SW 1271 (cell line): Measurements from ENCODE around the gene ATP2A2.

Experiments
- DNase-seq, 2 experiments: peaks; one replicate each; lab custom pipeline; 2025; lab: John Stamatoyannopoulos, UW

The ATP2A2 gene

GRCh38 chr12:110343736-110344555 lies 62.9 kb downstream of the ATP2A2 start:
- no peak for DNase-seq

DNA sequence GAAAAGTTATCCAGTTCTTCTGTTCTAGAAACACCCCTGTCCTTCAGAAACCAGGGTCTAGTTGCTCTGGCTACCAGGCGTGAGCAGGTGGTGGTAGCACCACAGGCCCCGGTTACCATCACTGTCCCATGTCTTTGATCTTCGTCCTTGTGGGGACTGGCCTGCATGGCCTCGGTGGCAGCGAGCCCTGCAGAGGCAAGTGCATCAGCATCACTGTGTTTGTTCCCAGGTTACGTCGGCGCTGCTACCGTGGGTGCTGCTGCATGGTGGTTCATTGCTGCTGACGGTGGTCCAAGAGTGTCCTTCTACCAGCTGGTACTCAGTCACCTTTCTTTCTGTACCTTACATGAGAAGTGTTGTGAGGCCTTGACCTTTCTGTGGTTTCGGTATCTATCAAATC lies 63.6 kb downstream of the ATP2A2 start:
- DNase-seq = no peak

DNA sequence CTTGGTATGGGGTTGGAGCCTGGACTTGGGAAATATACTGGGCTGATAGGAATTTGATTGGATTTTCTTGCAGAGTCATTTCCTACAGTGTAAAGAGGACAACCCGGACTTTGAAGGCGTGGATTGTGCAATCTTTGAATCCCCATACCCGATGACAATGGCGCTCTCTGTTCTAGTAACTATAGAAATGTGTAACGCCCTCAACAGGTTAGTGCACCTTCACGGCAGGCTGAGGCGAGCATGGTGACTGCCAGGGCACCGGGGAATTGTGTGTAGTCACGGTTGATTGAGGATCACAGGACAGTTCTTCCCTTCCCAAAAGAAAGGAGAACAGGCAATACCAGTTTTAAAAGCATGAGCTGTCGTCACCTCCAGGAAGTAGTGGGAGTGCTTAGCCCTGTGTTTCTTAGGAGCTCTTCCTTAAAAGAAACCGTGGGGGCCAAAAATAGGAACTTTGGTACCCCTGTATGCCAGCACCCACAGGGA lies 64.2 kb downstream of the ATP2A2 start:
- no peak for DNase-seq

GRCh38 chr12:110345963-110346362 lies 64.9 kb downstream of the ATP2A2 start:
- no peak for DNase-seq

- no peak for DNase-seq
Observed at GRCh38 chr12:110347767-110348166, 66.7 kb downstream of the ATP2A2 start.

DNA sequence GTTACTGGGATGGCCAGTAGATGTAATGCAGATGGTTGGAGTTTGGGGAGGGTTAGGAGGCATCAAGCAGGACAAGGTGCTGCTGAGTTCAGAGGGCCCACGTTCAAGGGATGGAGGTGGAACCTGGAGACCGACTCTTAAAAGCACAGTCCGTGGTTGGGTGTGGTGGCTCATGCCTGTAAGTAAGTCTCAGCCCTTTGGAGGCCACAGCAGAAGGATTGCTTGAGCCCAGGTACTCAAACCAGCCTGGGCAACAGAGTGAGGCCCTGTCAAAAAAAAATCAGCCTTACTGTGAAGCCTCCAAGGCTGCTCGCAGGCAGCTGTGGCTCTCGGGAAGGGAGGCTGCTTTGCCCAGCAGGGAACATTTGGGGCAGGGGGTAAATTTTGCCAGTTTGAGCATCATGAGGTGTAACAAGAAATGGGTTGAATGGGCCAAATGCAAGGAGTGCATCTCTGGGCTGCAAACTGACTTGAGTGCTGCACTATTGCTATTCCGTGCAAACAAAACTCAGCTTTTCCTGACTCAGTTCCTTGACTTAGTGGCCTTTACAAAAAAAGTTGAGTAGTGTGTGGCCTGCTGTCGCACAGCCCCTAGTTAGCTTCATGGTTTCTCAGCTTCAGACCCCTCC lies 67.5 kb downstream of the ATP2A2 start:
- no peak for DNase-seq

DNA sequence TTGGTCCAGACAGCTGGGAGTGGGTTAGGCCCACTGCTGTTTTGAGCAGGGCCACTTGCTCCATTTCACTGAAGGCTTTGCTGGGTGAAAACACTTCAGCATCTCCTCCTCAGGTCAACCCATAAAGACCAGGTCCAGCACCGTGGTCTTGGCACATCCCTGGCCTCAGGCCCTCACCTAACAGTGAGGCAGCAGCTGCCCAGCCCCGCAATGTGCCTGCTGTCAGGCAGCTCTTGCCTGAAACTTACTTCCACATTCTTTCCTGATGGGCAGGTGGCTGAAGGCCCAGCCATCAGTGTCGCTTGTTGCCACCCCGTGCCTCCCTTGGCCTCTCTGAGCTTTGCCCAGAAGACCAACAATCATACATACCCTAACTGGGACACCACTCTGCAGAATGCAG lies 68.0 kb downstream of the ATP2A2 start:
- DNase-seq = no peak

GRCh38 chr12:110349514-110350151 lies 68.6 kb downstream of the ATP2A2 start:
- DNase-seq = no peak

DNA sequence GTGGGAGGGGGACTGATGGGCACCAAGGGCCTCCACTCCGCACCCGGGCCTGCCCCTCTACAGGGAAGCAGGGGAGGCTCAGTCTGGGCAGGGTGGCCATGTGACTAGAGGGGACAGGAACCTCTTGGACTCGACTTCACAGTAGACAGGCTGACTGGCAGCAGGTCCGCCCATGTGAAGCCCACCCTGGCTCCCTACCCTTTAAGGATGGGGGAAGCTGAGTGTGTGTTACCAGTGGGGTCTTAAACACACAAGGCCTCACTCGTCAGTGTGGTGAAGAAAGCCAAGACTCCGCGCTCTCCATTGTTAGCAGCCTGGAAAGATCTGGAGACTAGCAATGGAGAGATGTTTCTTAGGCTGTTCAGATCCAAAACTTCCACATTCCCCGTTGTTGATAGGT lies 70.1 kb downstream of the ATP2A2 start:
- DNase-seq = no peak

- no peak for DNase-seq
Observed at GRCh38 chr12:110352401-110352800, 71.4 kb downstream of the ATP2A2 start.

DNA sequence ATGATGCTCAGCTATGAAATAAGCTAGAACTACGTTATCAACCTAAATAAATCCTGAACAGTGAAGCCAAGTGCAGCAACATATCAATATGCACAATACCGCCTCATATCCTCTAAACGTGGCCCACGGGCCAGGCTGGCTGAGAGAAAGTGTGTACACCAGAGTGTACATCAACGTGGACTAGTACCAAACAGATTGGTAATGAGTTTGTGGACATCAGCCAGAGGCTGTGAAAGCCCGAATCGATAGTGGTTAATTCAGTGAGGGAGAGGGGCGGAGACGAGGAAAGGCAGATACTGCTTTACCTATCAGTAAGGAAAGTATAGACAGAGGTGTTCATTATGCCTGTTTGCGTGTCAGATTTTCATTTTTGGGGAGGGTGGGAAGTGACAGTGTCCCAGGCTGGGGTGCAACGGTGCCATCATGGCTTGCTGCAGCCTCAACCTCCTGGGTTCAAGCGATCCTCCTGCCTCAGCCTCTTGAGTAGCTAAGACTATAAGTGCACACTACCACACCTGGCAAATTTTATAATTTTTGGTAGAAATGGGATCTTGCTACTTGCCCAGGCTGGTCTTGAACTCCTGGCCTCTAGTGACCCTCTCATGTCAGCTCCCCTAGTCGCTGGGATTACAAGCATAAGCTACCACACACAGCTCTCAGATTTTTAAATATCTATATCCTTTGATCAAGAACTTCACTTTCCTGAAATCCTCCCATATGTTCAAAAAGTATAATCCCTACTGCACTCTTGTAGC lies 72.3 kb downstream of the ATP2A2 start:
- no peak for DNase-seq

- DNase-seq = no peak
Observed at GRCh38 chr12:110354172-110354780, 73.2 kb downstream of the ATP2A2 start.

DNA sequence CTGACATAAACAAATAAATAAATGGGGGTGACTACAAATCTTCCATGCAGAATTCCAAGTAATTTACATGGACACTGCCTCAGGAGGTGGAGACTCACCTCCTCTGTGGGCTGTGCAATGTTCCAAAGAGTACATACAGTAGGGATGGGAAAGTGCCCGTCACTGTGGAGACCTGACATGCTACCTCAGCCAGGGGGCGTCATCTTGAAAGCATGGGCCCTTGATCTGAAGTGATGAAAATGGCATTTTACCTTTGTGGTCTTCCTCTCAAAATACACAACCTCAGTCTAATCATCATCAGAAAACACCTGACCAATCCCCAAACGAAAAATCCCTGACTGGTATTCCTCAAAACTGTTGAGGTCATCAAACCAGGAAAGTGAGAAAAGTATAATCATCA lies 74.0 kb downstream of the ATP2A2 start:
- peak in 1 of 2 experiments; percentile 27 for DNase-seq

DNA sequence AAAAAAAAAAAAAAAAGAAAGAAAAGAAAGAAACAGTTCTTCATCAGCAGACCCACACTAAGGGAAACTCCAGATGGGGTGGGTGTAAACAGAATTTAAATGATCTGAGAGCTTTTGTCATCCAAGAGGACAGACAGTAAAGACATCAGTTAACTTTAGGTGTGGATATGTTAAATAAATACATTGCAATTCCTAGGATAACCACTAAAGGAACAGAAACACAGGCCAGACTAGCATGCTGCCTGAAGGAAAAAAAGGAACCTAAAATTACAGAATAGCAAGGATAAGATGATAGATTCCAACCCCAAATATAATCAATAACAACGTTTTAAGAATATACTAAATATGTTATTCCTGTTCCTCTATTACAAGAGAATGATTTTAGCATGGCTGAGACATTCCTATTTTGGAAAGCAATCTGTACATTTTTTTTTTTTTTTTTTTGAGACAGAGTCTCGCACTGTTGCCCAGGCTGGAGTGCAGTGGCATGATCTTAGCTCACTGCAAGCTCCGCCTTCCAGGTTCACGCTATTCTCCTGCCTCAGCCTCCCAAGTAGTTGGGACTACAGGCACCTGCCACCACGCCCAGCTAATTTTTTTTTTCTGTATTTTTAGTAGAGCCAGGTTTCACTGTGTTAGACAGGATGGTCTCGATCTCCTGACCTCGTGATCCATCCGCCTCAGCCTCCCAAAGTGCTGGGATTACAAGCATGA lies 77.5 kb downstream of the ATP2A2 start:
- DNase-seq = peak in 1 of 2 experiments; percentile 45

DNA sequence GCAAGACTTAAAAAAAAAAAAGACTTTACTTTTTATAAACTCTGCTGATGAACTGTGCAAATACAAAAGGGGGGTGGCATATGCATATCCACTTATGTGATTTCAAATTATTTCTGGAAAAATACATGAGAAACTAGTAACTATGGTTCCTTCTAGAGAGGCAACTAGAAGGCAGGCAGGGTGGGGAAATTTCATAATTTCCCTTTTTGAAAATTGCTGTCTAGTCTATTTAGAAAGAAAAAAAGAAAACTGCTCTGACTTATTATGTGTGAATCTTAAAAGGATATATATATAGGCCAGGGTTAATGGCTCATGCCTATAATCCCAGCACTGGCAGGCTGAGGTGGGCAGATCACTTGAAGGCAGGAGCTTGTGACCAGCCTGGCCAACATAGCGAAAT lies 80.2 kb downstream of the ATP2A2 start:
- DNase-seq = no peak

DNA sequence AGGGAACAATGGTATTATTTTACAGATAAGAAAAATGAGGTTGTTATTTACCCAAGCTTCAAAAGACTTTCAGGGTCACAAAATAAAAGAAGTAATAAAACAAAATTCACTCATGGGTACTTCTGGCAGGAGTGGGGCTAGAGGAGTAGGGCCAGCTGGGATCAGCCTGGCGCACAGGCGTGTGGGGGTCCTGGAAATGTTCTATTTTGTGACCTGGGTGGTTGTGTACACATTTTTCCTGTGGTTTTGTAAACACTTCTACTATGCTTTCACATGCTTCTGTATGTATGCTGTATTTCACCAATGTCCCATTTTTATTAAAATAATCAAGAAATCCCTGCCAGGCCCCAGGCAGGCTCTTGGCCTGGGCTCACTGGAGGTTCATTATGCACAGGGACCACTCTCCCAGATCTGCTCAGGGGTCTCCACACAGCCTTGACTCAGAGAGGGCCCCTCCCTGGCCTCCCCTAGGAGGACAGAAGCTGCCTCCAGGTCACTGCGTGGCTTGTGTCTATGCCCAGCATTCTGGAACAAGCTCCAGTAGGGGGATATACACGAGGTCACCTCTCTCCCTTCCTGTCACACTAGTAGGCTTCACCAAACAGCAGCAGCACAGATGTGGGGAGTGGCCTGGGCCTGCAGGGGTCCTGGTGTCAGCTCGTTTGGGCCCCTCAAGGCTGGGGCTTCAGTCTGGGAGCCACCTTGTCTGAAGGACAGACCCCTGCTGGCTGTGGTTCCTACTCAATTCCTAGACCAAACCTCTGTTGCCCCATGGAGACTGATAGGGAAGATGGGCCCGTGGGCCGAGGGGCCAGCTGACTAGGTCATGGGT lies 84.7 kb downstream of the ATP2A2 start:
- no peak for DNase-seq

GRCh38 chr12:110366321-110367142 lies 85.5 kb downstream of the ATP2A2 start:
- DNase-seq = no peak

- no peak for DNase-seq
Observed at GRCh38 chr12:110367181-110367864, 86.3 kb downstream of the ATP2A2 start.

- DNase-seq = no peak
Observed at GRCh38 chr12:110369992-110370391, 88.9 kb downstream of the ATP2A2 start.
